Measurements from ENCODE around the gene ANKRD55. TPM values are rescaled to one million over a fixed set of nuclear protein-coding genes. Genes with fewer than 3 reads are reported as not detected.
"Not testable (repeated sequence)": the region's sequence is repeated elsewhere in the genome, so short reads cannot be mapped to it uniquely, and the experiment has no call there.

ANKRD55 gene
- total RNA-seq, 1 experiment from 2014 or later = not detected

DNA sequence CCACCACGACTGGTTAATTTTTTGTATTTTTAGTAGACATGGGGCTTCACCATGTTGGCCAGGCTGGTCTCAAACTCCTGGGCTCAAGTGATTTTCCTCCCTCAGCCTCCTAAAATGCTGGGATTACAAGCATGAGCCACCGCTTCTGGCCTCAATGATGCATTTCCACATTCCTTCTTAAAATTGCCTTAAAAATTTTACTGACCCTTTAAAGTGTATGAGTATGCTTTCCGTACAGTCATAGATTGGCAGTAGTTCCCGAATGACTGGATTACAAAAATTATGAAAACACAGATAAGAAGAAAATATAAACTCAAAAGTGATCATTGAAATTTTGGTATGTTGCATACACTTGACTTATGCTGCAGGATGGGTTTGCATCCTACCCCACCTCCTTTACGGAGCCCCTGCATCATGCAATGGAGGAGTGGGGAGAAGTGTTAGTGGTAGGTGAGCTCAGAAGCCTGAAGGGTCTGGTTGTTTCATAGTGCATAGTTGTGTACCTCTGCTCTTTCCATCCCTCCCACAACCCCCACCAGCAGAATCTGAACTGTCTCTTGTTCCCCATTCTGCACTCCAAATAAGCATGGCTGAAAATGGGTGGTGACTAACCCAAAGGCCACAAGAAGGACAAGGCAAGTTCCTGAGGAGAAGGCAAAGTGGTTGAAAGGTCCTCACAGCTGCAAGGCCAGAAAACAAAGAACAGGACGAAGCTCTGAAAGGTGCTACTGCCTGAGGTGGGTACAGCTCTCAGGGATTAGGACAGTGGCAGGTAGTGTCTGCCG lies 26.8 kb downstream of the ANKRD55 start (continued):
- TF ChIP-seq TEAD1 (CRISPR knock-in tag; IDR thresholded peaks at IDR 0.05) (no peak), ZNF416 (CRISPR knock-in tag; IDR thresholded peaks at IDR 0.05) (no peak), ESRRA (CRISPR knock-in tag; IDR thresholded peaks at IDR 0.05; ENCODE audit: borderline replicate concordance) (no peak), STAT6 (CRISPR knock-in tag; conservative IDR thresholded peaks at IDR 0.05; ENCODE audit: low read depth) (no peak), USF2 (CRISPR knock-in tag; IDR thresholded peaks at IDR 0.05) (no peak)

DNA sequence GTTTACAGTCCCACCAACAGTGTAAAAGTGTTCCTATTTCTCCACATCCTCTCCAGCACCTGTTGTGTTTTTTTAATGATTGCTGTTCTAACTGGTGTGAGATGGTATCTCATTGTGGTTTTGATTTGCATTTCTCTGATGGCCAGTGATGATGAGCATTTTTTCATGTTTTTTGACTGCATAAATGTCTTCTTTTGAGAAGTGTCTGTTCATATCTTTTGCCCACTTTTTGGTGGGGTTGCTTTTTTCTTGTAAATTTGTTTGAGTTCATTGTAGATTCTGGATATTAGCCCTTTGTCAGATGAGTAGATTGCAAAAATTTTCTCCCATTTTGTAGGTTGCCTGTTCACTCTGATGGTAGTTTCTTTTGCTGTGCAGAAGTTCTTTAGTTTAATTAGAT lies 29.2 kb downstream of the ANKRD55 start:
- DNase-seq (ENCODE audit: low spot score); POLR2A ChIA-PET; H3K27me3 Mint-ChIP-seq (ENCODE audit: low read depth); H3K27ac Mint-ChIP-seq; H3K36me3 Mint-ChIP-seq; H3K4me3 Mint-ChIP-seq; H3K4me1 Mint-ChIP-seq; ATAC-seq; H3K9me3 Mint-ChIP-seq; CTCF ChIA-PET: not testable (repeated sequence)

DNA sequence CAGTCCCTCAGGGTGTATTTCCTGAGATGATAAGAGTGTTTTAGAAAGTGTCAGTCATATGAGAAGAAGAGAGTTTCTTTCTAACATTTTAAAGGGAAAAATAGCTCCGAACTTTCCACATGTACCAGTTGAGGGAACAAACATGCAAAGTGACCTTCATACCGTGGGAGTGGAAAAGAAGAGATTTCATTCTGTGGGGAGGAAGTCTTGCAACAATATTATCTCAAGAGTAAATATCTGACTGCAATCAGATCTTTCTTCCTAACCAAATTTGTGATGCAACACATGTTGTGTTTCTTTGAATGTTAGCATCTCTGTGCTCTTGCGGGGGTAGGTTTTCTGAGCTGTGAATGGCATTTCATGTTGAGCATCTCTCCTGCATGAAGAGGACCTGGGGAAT lies 30.6 kb downstream of the ANKRD55 start:
- no peaks in the 10 kb centered on the region for H3K27me3 Mint-ChIP-seq (ENCODE audit: low read depth)
- no peaks in the 10 kb centered on the region for H3K9me3 Mint-ChIP-seq
- ChIA-PET CTCF (interaction anchor here (3.2 kb wide), 1 partner anchor 266 kb away, joined by 29 read pairs; no protein-coding TSS in a partner anchor), POLR2A (no interaction called here)
- no peak overlapping the region for H3K4me3 Mint-ChIP-seq
- no peak overlapping the region for H3K27ac Mint-ChIP-seq
- no peak for TF ChIP-seq ZNF121 (CRISPR knock-in tag; IDR thresholded peaks at IDR 0.05)
- peak; percentile 95 for TF ChIP-seq GABPB1 (CRISPR knock-in tag; IDR thresholded peaks at IDR 0.05)
- TF ChIP-seq ATF1 (CRISPR knock-in tag; IDR thresholded peaks at IDR 0.05) = no peak
- no peak for TF ChIP-seq ZNF416 (CRISPR knock-in tag; IDR thresholded peaks at IDR 0.05)
- ATAC-seq = no peak
- no peaks in the 10 kb centered on the region for H3K36me3 Mint-ChIP-seq
- H3K4me1 Mint-ChIP-seq = no peaks in the 10 kb centered on the region
- no peak for DNase-seq (ENCODE audit: low spot score)

GRCh38 chr5:56201762-56202261 lies 31.3 kb downstream of the ANKRD55 start:
- H3K36me3 Mint-ChIP-seq; H3K27me3 Mint-ChIP-seq (ENCODE audit: low read depth); H3K27ac Mint-ChIP-seq; H3K4me3 Mint-ChIP-seq; POLR2A ChIA-PET; H3K4me1 Mint-ChIP-seq; DNase-seq (ENCODE audit: low spot score); H3K9me3 Mint-ChIP-seq; ATAC-seq: not testable (repeated sequence)
- CTCF ChIA-PET = interaction anchor here (0.9 to 3.2 kb wide), 3 partner anchors 68 to 266 kb away, joined by 3 to 29 read pairs (median 7); no protein-coding TSS in a partner anchor

- Mint-ChIP-seq H3K4me3 (no peak overlapping the region), H3K4me1 (no peaks in the 10 kb centered on the region), H3K27ac (no peak overlapping the region), H3K36me3 (no peaks in the 10 kb centered on the region), H3K9me3 (no peaks in the 10 kb centered on the region), H3K27me3 (ENCODE audit: low read depth) (no peaks in the 10 kb centered on the region)
- ATAC-seq (peak; percentile 100), DNase-seq (ENCODE audit: low spot score) (peak; percentile 49)
- POLR2A ChIA-PET = no interaction called here
- CTCF ChIA-PET = interaction anchor here (0.9 to 3.2 kb wide), 3 partner anchors 68 to 265 kb away, joined by 3 to 29 read pairs (median 7); no protein-coding TSS in a partner anchor
- TF ChIP-seq CTCF (IDR thresholded peaks at IDR 0.05) (peak; percentile 17; the same call in 1 of the 2 replicates), GABPB1 (CRISPR knock-in tag; IDR thresholded peaks at IDR 0.05) (peak; percentile 44; the same call in 1 of the 2 replicates), RELA (CRISPR knock-in tag; IDR thresholded peaks at IDR 0.05; ENCODE audit: borderline replicate concordance) (no peak), PRRX2 (CRISPR knock-in tag; IDR thresholded peaks at IDR 0.05) (no peak)
Observed at GRCh38 chr5:56200971-56201666, 32.0 kb downstream of the ANKRD55 start.

All from WTC11 (cell line).